Tibial nerve (tissue), 4 donors: ENCODE data around the gene RAB11FIP3. TPM values are rescaled to one million over a fixed set of nuclear protein-coding genes. Genes with fewer than 3 reads are reported as not detected.
A peak's percentile ranks its signal among the peaks of the same experiment; 100 is the strongest.

Experiments
- DNase-seq, 2 donors: peaks; one replicate each; pipeline ENCODE4 v3.0.0-alpha.2; 2019; ENCODE audit warnings: low spot score in 2 of 2
- H3K27ac ChIP-seq, 4 donors: fragments of 200-600 bp; sonication (generic) in 3 of 4; one replicate each; pipeline ENCODE4 v1.5.1; 2017 to 2019; ENCODE audit warnings: mild to moderate bottlenecking in 1 of 4
- H3K27me3 ChIP-seq, 2 donors: fragments of 200-600 bp; sonication (generic) in 1 of 2; one replicate each; pipeline versions ENCODE4 v1.5.1 to v1.6.0; 2017 to 2019
- H3K36me3 ChIP-seq, 3 donors: fragments of 200-600 bp; sonication (generic); one replicate each; pipeline ENCODE4 v1.5.1; 2018 to 2019
- H3K4me1 ChIP-seq, 4 donors: fragments of 200-600 bp; sonication (generic) in 3 of 4; one replicate each; pipeline ENCODE4 v1.5.1; 2017 to 2019
- H3K4me3 ChIP-seq, 4 donors: fragments of 200-600 bp; sonication (generic) in 3 of 4; one replicate each; pipeline ENCODE4 v1.5.1; 2017 to 2019; ENCODE audit warnings: mild to moderate bottlenecking in 1 of 4, moderate library complexity in 1 of 4
- H3K9me3 ChIP-seq, 4 donors: fragments of 200-600 bp; sonication (generic) in 3 of 4; one replicate each; pipeline ENCODE4 v1.5.1; 2017 to 2019
- CTCF ChIP-seq, 5 experiments: fragments of 200-600 bp in 3 of 5; fragments of 450-650 bp in 2 of 5; sonication (generic) in 3 of 5; IDR thresholded peaks; one replicate each; pipeline ENCODE4 v1.5.1; 2016 to 2019; ENCODE audit warnings: antibody characterized with exemption in 5 of 5, mild to moderate bottlenecking in 3 of 5, moderate library complexity in 2 of 5
- EP300 ChIP-seq, 2 donors: sonication (generic); formaldehyde crosslinking; IDR thresholded peaks; one replicate each; pipeline ENCODE4 v1.6.1; 2017; ENCODE audit warnings: antibody characterized with exemption in 2 of 2, mild to moderate bottlenecking in 1 of 2
- POLR2A ChIP-seq, 2 donors: fragments of 450-650 bp; IDR thresholded peaks; one replicate each; pipeline ENCODE4 v1.6.1; 2017; ENCODE audit warnings: antibody characterized with exemption in 2 of 2, mild to moderate bottlenecking in 2 of 2, moderate library complexity in 2 of 2
- WGBS, 2 donors: methylation state at CpG; one replicate each; pipeline ENCODE4 v1.1.5; 2018; 5-methylcytosine and 5-hydroxymethylcytosine counted together
- total RNA-seq, 4 donors: library from RNA; depleted of rRNA; stranded (reverse); fragments of >200 nt; gene quantifications; one replicate each; pipeline ENCODE4 v1.1.0, GENCODE V29; 2016

The RAB11FIP3 gene
- total RNA-seq, 4 donors from 2014 or later = 30.2 to 128 (median 54.6) TPM

- WGBS, 2 donors = 85 to 90% methylated on average over 19 to 20 of the region's 39 CpGs
- Histone ChIP-seq H3K27me3 (no peaks in the 10 kb centered on the region), H3K4me3 (no peak overlapping the region), H3K9me3 (no peaks in the 10 kb centered on the region), H3K27ac (peak overlapping the region in 1 of 4 donors; percentile 64), H3K36me3 (peaks cover 0 to 67% (median 0%) of the 10 kb centered on the region in 3 donors), H3K4me1 (peaks cover 0 to 19% (median 0%) of the 10 kb centered on the region in 4 donors)
- no peak for DNase-seq
- TF ChIP-seq EP300 (IDR thresholded peaks at IDR 0.05) (no peak), POLR2A (IDR thresholded peaks at IDR 0.05) (no peak), CTCF (IDR thresholded peaks at IDR 0.05) (no peak)
Observed at GRCh38 chr16:535446-536405, 110.3 kb downstream of the RAB11FIP3 start.

GRCh38 chr16:536746-537145 lies 111.3 kb downstream of the RAB11FIP3 start:
- DNase-seq = no peak
- Histone ChIP-seq H3K9me3 (no peaks in the 10 kb centered on the region), H3K27me3 (no peaks in the 10 kb centered on the region), H3K4me1 (peaks cover 0 to 17% (median 0%) of the 10 kb centered on the region in 4 donors), H3K27ac (no peak overlapping the region), H3K36me3 (peaks cover 0 to 72% (median 0%) of the 10 kb centered on the region in 3 donors), H3K4me3 (no peak overlapping the region)
- TF ChIP-seq POLR2A (IDR thresholded peaks at IDR 0.05) (no peak), EP300 (IDR thresholded peaks at IDR 0.05) (no peak), CTCF (IDR thresholded peaks at IDR 0.05) (no peak)
- 91 to 96% methylated on average over 12 to 15 of the region's 17 CpGs for WGBS, 2 donors

GRCh38 chr16:537415-538335 lies 112.2 kb downstream of the RAB11FIP3 start:
- Histone ChIP-seq H3K4me1 (peaks cover 0 to 17% (median 0%) of the 10 kb centered on the region in 4 donors), H3K36me3 (peaks cover 0 to 79% (median 0%) of the 10 kb centered on the region in 3 donors), H3K27me3 (no peaks in the 10 kb centered on the region), H3K4me3 (no peak overlapping the region), H3K27ac (no peak overlapping the region), H3K9me3 (no peaks in the 10 kb centered on the region)
- 92 to 95% methylated on average over 54 to 55 of the region's 60 CpGs for WGBS, 2 donors
- TF ChIP-seq EP300 (IDR thresholded peaks at IDR 0.05) (no peak), POLR2A (IDR thresholded peaks at IDR 0.05) (no peak), CTCF (IDR thresholded peaks at IDR 0.05) (no peak)
- DNase-seq = no peak

GRCh38 chr16:539901-540530 lies 114.6 kb downstream of the RAB11FIP3 start:
- H3K4me3 ChIP-seq = no peak overlapping the region
- no peaks in the 10 kb centered on the region for H3K27me3 ChIP-seq
- H3K4me1 ChIP-seq = peaks cover 0 to 5% (median 0%) of the 10 kb centered on the region in 4 donors
- WGBS, 2 donors = 79 to 84% methylated on average over 31 to 34 of the region's 34 CpGs
- TF ChIP-seq POLR2A (IDR thresholded peaks at IDR 0.05) (no peak), CTCF (IDR thresholded peaks at IDR 0.05) (no peak), EP300 (IDR thresholded peaks at IDR 0.05) (no peak)
- H3K36me3 ChIP-seq = peaks cover 0 to 87% (median 0%) of the 10 kb centered on the region in 3 donors
- H3K27ac ChIP-seq = no peak overlapping the region
- H3K9me3 ChIP-seq = no peaks in the 10 kb centered on the region
- no peak for DNase-seq
